ENCODE results near the gene KCNMA1.
"Not testable (repeated sequence)": the region's sequence is repeated elsewhere in the genome, so short reads cannot be mapped to it uniquely, and the experiment has no call there.

Gene KCNMA1

DNA sequence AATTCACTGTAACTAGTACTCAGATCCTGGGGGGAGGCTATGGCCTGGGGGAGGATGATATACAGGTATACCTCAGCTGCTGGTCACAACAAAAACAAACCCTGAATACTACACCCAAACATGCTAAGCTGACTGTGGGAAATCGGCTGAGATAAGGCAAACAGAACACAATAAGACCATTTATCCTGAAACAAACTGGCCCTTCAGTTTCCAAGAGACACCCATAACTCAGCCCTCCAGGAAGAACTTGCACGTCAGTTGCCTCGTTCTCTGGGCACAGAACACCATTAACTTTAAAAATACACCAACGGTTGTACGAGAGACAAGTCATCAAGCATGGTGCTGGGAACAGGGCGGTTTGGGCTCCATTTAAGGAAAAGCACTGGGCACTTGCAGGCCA is 24.1 kb upstream of the KCNMA1 start:
- DNase-seq = no peak

DNA sequence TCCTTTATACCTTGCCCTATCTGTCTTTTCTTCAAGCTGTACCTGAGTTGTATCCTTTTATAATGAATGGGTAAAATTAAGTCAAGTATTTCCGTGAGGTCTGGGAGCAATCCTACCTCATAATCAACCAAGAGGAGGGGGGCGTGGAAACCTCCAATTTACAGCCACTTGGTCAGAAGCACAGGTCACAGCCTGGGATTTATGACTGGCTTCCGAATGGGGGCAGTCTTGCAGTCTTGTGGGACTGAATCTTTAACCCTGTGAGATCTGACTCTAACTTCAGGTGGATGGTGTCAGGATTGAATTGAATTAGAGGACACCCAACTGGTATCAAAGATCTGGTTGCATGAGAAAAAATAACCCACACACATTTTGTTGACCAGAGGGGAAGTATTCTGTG is 23.5 kb upstream of the KCNMA1 start:
- DNase-seq = no peak

DNA sequence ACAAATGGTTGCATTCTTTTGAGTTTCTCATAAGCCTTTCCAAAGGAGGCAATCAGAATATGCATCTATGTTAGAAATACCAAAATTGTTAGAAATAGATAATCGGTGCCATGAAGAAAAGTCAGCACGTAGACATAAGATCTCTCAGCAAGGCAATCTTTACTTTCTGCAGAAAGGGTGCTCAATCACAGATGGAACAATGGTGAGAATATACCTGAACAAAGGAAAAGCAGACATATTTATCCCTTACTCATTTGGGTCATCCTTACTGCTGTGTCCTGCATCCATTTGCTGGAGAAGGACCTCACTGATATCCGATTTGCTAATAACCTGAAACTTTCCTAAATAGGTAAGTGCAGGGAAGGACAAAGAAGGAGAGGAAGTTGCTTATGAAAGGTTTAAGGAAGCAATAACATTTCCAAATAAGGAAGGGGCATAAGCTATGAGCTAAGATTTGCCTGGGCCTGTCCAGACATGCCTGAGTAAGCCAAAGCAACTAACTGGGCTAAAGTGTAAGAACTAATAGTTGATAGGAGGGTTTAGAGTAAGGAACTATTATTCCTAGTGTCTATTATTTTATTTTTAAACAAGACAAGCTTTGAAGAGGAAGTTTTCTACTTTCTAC is 21.6 kb upstream of the KCNMA1 start:
- DNase-seq = not testable (repeated sequence)

DNA sequence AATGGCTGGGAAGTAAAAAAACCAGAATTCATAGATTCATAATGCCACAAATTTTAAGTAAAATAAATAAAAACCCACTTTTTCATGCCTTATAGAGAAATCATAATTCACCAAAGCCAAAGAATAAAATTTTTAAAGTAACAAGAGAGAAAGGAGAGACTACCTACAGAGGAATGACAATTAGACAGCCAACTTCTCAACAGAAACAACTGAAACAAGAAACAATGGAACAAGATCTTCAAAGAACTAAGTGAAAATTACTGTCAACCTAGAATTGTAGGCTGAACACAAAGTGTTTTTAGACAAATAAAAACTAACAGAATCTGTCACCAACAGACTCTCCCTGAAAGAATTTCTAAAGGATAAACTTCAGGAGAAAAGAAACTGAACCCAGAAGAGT is 15.6 kb upstream of the KCNMA1 start:
- no peak for DNase-seq

DNA sequence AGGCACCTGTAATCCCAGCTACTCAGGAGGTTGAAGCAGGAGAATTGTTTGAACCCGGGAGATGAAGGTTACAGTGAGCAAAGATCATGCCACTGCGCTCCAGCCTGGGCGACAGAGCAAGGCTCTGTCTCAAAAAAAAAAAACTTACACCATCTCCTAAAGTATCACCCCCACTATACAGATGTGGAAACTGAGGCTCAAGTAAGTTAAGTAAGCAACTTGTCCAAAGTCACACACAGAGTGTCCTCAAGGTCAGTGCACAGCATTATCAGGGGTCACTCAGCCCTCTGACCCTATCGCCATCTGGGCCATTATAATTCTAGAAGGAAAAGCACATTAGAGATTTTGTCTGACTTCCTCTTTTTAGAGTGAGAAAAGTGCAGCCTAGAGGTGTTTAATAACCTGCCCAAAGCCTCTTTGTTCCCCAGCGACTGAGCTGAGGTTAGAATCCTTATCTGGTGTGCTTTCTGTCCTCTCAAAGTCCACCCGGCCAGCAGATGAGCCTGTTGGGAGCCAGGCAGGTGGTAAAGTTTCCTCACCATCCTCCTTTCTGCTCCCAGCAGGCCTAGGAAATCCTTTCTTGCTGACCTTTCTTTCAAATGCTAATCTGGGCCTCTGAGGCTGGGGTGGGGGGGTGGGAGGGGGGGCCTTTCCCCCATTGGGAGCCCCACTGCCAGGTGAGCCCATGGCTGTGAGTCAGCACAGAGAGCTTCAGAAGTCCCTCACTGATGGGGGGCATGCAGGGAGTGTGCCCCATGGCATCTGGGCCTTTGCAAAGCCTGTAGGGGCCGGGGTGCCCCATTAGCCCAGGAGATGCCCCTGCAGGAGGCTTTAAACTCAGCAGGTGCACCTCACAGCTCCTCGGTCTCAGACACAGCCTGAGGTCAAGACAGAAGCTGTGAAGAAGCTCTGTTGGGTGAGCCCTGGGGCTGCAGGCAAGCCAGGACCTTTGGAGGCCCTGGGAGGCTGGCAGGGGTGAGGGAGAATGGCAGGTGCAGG is 12.0 kb upstream of the KCNMA1 start:
- DNase-seq = no peak

DNA sequence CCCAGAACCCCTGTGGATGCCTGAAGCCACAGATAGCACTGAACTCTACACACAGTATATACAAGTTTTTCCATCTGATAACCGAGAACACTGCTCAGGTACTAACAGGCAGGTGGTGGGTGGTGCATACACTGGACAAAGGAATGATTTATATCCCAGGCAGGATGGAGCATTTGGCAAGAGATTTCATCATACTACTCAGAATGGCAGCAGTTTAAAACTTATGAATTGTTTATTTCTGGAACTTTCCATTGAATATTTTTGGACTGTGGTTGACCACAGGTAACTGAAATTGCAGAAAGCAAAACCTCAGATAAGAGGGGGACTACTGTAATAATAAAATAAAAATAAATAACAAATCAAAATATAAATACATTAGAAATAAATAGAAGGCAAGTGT is 10.9 kb upstream of the KCNMA1 start:
- DNase-seq = no peak

DNA sequence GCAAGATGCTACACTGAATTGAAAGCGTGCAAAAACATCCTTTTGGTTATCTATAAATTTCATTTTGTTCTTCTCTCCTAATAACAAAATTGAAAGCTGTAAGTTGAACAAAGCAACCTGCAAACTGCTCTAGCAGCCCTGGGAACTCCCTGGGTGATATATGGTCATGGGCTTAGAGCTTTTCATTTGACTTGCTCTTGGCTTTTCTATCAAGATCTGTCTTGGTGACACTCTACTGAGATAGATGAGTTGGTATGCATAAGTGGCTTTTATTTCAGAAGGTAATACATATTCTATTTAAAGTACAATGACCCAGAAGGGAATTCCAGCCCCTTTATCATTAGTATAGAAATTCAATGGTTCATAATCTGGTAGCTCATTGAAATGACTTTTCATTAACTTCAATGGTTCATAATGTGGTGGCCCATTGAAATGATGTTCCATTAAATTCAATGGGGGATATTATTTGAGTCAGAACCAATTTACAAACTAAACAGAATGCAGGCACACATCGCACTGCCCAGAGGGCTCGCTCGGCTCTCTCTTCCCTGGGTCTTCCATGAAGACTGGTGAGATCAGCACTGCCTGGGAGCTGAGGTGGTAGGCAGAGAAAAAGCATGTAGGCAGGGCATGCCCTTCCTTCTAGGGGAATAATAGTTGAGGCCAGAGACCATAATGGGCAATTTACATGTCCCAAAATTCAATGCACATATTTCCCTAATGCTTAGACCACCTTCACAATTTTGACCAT is 10.1 kb upstream of the KCNMA1 start:
- DNase-seq = no peak

DNA sequence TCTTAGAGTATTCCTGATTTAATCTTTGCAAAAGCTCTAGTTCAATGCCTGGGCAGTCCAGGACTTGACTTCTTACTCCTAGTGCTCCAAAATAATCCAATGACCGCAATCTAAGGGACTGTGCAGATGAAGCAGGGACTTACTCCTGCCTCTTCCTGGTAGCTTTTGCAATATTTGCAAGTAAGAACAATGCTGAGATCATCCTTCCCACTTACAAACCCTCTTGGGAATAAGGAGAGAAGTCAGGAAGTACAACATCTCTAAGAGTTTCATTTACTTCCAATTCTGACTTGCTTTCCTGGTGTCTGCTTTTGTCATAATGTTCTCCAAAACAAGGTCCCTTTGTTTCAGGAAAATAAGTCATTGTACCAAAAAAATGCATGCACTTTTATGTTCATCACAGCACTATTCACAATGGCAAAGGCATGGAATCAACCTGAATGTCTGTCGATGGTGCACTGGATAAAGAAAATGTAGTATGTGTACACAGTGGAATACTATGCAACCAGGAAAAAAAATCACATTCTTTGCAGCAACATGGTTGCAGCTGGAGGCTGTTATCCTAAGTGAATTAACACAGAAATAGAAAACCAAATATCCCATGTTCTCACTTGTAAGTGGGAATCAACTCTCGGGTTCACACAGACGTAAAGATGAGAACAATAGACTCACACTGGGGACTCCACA is 7.1 kb upstream of the KCNMA1 start:
- no peak for DNase-seq

DNA sequence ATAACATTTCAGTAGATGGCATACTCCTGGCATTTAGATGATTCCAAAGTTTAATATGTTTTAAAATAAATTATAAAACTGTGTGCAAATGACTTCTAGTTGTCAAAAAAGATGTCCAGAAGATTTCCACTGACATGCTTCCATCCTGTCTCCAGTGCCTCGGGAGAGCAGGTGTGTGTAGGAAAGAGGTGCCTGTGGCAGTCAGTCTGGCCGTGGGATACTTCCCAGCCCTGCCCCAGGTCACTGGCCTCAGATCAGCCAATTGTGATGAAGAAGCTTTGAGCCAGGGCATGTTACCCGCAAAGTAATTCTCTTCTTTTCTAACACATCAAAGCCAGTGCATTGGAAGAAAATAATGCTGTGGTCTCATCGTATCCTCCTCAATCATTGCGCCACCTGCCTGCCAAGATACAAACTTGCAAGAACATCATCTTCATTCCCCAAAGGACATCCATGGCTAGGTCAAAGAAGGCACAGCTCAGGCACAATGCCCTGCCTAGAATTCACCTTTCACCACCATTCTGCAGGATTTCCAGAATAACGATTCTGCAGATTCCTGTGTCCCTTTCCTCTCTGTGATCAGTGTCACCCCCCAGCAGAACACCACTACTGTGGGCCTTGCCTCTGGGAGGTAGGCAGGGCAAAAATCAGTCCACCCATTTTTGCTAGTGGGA is 6.3 kb upstream of the KCNMA1 start:
- peak in 1 of 2 donors; percentile 20 for DNase-seq

DNA sequence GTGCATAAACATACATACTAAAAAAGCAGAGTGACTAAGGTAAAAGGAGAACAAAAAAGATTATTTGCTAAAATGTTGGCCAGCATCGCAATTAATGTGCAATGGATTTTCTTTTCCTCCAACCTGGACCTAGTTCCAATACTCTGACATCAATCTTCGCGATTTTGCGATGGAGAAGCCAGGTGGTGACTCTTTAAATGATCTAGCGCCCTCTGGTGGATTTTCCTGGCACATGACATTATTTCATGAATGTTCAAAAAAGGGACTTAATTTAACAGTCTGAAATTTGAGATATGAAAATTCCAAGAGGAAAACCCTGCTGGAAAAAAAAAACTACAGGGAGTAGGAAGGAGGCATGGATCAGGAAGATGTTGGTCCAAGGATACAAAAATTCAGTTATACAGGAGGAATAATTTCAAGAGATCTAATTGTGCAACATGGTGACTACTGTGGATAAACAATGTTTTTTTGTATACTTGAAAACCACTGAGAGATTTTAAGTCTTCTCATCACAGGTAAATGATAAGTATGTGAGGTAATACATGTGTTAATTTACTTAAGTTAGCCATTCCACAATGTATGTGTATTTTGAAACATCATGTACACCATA is 4.3 kb upstream of the KCNMA1 start:
- peak; percentile 50 to 56 for DNase-seq

DNA sequence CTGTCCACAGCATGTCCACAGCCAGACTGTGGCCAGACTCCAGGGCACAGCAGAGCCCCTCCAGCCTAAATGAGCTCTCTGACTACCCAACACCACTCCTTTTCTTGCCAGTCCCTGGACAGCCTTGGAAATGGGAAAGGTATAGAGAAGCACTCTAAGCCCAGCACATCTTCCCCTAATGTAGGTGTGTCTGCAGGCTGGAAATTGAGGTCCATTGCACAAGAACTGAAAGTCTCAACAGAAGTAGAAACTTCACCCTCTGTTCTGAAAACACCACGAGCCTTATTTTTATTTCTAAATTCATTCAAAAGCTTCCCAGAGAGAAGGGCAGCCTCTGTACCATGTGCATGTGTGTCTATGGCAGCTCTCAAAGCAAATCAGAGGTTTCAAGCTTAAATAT is 3.7 kb upstream of the KCNMA1 start:
- no peak for DNase-seq

DNA sequence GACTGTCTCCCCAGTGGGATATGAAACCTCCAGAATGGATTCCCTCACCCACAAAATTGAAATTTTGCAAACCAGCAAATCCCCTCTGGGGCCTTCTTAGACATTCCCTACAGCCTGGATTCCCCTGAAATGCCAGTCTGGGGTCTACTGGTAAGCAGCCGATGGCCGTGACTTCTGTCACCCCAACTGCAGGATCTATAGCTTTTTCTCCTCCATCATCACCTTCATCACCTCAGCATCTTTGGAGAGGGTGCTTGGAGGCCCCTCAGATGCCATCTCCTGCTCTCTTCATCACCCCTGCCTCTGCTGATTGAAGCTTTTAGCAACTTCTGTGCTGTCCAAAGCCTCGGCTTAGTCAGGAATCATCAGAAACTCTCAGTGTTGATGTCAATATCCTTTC is 2.6 kb upstream of the KCNMA1 start:
- DNase-seq = no peak

DNA sequence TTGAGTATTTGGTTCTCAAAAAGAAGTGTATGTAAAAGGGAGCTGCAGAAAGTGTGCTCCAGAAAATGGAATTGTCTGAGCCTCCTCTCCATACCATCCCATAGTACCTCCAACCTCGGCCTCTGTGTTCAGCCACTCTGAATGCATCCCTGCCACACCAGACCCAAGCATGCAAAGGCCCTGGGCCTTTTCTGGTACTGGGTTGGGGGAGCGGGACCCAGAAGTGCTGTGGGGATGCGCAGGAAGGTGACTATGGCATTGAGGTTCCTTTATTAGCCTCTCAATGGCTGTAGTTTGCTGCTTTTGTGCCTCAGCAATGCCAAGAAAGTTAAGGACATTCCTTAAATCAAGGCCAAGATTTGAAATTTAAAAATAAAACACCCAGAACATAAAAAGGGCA is 2.1 kb upstream of the KCNMA1 start:
- DNase-seq = no peak

DNA sequence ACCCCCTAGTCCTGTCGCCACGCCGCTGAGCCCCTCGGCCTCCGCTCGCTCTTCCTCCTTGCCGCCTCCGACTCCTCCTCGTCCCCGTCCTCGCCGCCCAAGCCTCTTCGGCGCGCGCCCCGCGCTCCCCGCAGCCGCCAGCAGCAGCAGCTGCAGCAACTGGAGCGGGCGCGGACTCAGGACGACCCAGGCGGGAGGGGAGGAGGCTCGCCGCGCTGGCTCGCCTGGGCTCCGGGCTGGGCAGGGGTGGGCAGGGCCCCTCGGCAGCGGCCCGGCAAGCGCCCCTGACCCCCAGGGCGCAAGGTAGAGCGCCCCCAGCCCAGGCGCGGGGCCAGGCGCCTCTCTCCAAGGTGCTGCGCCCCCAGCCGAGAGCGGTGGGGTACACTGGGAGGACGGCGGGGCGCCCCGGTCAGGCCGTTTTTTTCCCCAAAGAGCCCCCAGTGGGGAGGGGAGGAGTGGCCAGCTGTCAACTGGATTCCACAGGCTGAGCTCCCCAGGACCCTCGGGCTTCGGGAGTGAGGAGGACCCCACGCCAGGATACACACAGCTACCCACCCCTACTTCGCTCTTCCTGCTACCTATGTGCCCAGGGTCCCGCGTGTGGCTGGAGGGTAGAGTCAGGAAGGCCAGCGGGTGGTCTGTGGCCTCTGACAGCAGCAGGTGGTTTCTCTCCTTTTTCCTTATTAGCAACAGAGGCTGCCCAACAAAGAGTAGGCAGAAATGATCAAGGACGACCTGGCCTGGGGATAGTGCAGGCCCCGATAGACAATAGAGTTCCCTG is 903 bp upstream of the KCNMA1 start:
- DNase-seq = peak in 1 of 2 donors; percentile 12

DNA sequence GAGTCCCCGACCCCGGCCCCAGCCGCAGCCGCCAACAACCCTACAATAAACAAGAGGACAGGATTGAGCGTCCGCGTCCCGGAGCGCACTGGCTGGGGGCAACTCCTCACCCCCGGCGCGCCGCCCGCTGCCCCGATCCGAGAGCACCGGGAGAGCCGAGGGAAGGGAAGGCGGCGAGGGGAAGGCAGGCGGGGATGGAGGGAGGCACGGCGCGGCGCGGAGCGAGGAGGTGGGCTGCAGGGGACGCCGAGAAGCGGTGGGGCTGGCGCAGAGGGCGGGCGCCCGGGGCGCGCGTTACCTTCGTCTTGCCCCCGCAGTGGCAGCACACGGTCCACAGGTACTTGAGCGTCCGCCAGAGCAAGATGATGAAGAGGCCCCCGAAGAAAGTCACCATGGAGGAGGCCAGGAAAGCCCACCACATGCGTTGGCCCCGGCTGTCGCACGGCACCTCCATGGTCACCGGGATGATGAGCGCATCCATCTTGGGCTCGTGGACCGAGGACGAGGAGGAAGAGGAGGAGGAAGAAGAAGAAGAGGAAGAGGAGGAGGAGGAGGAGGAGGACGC is 559 bp downstream of the KCNMA1 start:
- DNase-seq = no peak

DNA sequence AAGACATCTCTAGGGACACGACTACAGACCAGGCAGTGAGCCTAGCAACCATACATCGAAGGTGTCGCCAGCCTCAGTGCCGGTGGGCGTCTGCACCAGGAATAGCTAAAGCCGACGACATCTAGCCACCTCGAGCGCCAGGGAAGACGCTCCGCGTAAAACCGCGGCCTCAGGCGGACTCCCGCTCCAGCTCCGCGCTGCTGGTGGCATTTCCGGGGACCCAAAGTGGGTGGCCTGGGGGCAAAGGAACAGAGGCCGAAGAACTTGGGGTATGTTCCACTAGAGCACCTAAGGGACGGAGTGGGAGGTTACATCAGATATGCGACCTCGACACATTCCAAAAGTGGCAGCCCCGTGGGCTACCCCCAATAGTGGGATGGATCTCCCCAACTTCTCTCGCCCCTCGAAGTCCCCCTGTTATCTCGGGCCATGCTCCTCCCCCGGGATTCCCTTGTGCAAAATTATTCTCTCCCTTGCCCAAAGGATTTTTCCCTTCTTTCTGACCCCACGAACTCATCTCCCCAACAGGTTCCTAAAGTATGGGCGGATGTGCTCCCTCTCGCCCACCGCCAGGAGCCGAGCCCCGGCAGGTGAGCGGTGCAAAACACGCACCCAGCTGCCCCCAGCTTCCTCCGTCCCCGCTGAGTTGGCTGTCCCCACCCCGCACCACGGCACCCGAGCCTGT is 1.2 kb downstream of the KCNMA1 start:
- no peak for DNase-seq

DNA sequence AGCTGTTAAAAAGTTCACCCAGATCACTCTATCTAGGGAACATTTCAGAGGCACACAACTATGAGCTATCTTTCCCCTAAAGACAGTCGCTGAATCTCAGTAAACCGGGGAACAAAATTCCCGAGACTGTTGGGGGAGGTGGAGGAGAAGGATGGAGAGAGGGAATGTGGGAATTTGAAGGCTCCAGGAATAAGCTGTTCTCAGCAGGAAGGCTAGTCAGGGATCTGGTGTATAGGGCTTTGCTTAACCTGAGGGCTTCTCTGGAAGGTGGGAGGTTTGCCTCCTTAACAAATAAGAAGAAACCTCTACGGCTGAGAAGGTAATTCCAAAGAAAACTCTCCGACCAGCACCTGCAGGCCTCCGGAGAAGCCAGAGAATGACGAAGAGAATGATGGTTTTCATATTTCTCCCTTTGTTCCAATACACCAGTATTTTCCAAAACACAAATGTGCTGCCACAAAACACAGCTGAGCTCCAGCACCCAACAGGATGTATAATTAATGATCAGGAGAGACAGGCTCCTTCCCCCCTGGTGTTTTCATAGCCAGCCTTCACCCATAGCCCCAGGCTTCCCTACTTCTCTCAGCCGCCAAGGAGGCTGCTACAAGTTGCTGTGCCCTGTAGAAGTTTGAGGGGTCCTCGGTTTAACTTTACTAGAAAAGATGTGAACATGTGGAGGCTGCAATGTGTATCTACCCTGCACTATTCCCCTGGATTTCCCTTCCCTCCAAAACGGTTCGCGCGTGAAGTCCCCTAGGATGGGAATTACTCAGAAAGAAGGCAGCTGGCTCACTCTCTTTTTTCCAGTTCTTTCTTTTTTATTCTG is 2.0 kb downstream of the KCNMA1 start:
- no peak for DNase-seq

DNA sequence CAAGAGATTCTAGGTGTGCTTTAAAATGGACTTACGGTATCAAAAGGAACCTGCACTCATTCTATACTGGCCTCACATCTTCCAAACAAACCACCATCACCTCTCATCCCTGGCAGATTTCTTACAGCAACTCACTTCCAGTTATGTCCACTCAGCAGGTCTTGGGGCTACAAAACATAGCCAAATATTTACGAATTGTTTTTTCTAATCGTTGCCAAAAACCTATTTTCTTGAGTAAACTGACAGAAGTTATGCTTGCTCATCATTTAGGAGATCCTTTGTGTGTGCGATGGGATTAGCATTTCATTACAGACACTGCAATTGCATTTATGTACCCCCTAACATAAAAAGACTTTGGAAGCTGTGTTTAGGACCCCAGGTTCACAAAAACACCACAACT is 2.7 kb downstream of the KCNMA1 start:
- no peak for DNase-seq

DNA sequence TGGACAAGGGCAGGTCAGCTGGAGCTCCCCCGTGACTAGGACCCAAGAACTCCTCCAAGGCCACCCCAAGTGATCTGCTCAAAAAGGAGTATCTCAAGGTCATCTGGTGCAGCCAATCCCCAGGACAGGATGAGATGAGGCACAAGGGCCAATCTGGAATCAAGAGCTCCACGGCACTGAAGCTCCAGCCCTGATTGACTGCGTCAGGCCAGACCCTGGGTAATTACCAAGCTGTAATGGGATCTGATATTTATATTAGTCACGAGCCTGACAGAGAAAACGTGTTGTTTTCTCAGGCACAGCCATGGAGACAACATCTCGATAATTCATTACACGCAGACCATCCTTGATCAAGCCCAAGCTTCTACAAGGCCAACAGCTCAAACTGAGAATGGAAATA is 4.2 kb downstream of the KCNMA1 start:
- DNase-seq = no peak

Data from stimulated activated CD4-positive, alpha-beta T cell treated with anti-CD3 and anti-CD28 coated beads, Interleukin-2, amount 100 ng/mL, for 24 hours (primary cell).